ENCODE data around the gene NPHS2.
"Not testable (repeated sequence)": the region's sequence is repeated elsewhere in the genome, so short reads cannot be mapped to it uniquely, and the experiment has no call there.

NPHS2 gene

DNA sequence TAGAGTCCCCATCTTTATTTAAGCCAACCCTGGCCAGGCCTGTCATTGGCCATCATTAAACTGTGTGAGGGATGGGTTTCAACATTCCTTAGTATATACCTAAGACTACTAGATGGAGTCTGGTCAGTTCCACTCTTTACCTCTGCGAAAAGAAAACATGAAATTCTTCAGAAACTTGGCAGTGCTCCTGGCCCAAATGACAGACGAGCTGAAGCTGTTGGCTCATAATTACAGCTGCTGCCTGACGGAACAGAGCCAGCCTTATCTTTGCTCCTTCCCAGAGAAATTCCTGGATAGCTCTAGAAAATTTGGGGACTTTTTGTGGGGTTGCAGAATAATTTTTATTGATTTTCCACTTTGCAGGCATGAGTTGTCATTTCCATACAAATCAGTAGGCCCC, 30.4 kb downstream of the NPHS2 start:
- TF ChIP-seq, protein P1, sequence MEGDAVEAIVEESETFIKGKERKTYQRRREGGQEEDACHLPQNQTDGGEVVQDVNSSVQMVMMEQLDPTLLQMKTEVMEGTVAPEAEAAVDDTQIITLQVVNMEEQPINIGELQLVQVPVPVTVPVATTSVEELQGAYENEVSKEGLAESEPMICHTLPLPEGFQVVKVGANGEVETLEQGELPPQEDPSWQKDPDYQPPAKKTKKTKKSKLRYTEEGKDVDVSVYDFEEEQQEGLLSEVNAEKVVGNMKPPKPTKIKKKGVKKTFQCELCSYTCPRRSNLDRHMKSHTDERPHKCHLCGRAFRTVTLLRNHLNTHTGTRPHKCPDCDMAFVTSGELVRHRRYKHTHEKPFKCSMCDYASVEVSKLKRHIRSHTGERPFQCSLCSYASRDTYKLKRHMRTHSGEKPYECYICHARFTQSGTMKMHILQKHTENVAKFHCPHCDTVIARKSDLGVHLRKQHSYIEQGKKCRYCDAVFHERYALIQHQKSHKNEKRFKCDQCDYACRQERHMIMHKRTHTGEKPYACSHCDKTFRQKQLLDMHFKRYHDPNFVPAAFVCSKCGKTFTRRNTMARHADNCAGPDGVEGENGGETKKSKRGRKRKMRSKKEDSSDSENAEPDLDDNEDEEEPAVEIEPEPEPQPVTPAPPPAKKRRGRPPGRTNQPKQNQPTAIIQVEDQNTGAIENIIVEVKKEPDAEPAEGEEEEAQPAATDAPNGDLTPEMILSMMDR (conservative IDR thresholded peaks at IDR 0.05) = no peak
- no peak overlapping the region for H3K27ac ChIP-seq

DNA sequence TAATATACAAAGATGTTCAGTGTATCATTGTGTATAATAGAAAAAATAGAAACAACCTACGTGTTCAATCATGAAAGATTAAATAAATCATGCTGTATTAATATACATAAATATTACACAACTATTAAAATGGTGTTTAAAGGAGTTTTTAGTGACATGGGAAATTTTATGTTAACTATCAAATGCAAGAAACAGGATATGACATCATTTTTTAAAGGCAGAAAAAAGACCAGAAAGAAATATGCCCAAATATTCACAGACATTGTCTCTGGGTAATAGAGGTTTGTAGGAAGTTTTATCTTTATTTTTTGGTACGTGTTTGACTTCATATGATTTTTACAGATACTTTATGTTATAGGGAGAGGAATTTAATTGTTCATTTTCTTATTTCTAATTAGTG, 34.0 kb downstream of the NPHS2 start:
- H3K27ac ChIP-seq = no peak overlapping the region
- TF ChIP-seq, protein P1 (conservative IDR thresholded peaks at IDR 0.05) = no peak

DNA sequence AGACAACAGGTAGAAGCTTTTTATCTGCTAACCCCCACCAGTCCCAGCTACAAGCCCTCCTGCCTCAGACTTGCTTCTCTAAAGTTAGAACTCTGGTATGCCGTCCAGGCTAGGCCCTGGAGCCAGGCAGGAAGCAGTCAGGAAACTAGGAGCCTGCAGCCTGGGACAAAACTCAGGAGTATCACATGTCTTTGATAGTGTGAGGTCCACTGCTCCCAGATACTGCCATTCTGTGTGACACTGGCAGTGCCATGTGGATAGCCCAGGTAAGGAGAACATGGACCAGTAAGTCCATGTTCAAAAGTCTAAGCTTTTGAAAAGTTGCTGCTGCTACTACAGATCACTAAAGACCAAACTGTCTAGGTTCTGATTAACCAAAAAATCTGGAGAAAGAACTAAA, 45.4 kb downstream of the NPHS2 start:
- TF ChIP-seq, protein P1 (conservative IDR thresholded peaks at IDR 0.05) = no peak
- no peak overlapping the region for H3K27ac ChIP-seq

DNA sequence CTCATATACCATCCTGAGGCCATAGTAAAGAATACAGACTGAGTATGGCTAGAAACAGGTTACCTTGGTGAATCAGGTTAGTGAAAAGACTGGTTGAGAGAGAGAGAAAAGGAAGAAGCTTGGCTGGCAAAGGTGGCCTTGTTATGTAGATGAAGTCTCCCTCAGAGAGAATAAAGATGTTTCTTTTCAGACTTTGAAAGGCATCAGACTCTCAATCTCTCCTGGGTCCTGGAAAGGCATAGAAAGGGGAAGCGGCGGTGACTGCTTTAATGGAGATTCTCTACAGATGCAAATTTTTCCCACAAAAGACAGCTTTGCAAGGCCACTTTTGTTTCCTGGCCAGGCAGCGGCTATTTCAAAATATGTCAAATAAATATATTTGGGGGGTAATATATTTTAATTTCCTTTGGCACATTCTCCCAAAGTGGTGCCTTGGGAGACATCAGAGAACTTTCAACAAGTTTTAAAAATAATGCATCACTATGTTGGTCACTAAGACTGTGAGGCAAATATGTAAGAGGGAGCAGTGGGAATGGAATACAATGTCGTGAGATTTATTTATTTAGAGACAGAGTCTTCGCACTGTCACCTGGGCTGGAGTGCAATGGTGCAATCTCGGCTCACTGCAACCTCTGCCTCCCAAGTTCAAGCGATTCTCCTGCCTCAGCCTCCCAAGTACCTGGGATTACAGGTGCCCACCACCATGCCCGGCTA, 46.1 kb downstream of the NPHS2 start:
- TF ChIP-seq, protein P1 (conservative IDR thresholded peaks at IDR 0.05) = no peak
- H3K27ac ChIP-seq = no peak overlapping the region

DNA sequence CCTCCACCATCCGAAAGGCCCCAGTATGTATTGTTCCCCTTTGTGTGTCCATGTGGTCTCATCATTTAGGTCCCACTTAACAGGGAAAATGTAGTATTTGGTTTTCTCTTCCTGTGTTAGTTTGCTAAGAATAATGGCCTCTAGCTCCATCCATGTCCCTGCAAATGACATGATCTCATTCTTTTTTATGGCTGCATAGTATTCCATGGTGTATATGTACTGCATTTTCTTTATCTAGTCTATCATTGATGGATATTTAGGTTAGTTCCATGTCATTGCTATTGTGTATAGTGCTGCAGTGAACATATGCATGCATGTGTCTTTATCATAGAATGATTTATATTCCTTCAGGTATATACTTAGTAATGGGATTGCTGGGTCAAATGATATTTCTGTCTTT, 57.2 kb downstream of the NPHS2 start:
- H3K27ac ChIP-seq = not testable (repeated sequence)

DNA sequence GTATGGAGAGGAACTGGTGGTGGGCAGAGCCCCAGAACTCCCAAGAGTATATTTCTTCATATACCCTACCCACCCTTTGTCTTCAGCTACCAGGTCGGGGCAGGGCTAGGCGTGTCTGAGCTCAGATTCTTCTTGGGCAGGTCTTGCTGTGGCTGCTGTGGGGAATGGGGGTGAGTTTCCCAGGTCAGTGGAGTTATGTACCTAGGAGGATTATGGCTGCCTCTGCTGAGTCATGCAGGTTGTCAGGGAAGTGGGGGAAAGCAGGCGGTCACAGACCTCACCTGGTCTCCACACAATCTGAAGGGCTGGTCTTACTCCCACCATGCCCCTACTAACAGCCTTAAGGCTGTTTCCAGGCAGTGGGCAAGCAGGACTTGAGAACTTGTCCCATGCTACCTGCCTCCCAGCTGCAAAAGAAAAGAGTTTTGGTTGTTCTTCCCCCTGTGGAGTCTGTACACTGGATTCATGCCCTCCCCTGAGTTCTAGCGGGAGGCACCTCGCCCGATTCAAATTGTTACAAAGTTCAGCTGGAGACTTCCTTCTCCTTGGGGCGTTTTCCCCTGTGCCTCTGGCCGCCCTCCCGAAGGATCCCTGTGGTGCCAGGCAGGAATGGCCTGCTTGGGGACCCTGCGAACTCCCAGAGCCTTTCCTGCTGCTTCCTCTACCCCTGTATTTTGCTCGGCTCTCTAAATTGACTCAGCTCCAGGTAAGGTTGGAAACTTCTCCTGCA, 58.6 kb downstream of the NPHS2 start:
- TF ChIP-seq, protein P1 (conservative IDR thresholded peaks at IDR 0.05) = no peak
- H3K27ac ChIP-seq = no peak overlapping the region

DNA sequence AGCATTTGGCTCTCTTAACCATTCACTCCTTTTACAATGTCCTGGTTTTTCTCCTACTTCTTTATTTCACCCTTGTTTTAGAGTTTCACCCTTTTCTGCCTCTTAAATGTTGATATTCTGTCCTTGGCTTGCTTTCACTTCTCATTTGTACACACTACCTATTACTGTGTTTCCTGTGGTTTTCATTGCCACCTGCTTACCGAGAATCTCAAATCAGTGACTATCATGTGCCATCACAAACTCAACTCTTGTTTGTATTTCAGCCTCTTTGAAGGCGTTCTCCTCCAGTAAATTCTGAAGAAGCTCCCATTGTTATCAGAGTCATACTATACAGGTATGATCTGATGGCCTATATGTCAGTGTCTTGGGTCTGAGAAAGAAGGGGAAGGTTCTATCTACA, 65.7 kb downstream of the NPHS2 start:
- TF ChIP-seq, protein P1 (conservative IDR thresholded peaks at IDR 0.05) = no peak
- no peak overlapping the region for H3K27ac ChIP-seq

DNA sequence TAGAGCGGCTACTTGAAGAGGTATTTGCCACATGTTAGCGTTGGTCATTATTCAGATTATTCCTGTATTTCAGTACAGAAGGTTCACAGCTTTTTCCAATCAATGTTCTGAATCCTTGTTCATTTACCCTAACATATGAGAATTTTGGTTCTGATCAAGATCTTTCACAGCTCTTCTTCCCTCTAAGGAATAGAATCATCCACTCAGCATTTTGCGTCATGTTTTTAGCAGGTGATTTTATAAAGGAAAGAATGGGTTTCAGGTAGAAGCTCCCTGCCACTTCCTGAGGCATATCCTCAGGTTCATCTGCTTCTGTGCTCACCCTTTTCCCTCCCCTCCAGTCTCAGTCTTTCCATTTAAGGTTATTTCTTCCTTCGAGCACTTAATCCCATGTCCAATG, 66.4 kb downstream of the NPHS2 start:
- TF ChIP-seq, protein P1 (conservative IDR thresholded peaks at IDR 0.05) = no peak
- 0 out of 2 replicates have a peak overlapping the region, but pooled peaks have one; percentile 22 for H3K27ac ChIP-seq
